K562 (cell line): ENCODE results near the gene CD48. TPM values are rescaled to one million over a fixed set of nuclear protein-coding genes. Genes with fewer than 3 reads are reported as not detected.

Source experiments
- ATAC-seq: fragments of 200-7000 bp; cut with Tn5 transposase; 3 replicates; pipeline ENCODE4 v1.9.1; 2020; ENCODE audit warnings: moderate library complexity
- BruUV-seq: library from RNA; stranded (reverse); fragments of 400-500 nt; replicated peaks from 2 replicates; lab custom pipeline; 2021; lab: Mats Ljungman, UMichigan
- CTCF ChIA-PET: fragments of 300-600 bp; formaldehyde crosslinking; extraction: SDS; loops from one replicate; lab custom pipeline; 2021; ENCODE audit warnings: low intra/inter-chr PET ratio; lab: Yijun Ruan, JAX
- POLR2A ChIA-PET: fragments of 300-600, 350-650 bp; sonication (Branson Sonifier 250); formaldehyde crosslinking; extraction: SDS; loops from one replicate; lab custom pipeline; 2021; ENCODE audit warnings: antibody characterized with exemption, inconsistent platforms; lab: Yijun Ruan, JAX
- DNase-seq, 4 experiments: peaks; one replicate each; pipeline versions ENCODE4 v3.0.0 to v3.0.0-alpha.2; 2011 to 2018; ENCODE audit warnings: low spot score in 3 of 4, mixed read lengths in 3 of 4; ENCODE audit errors: extremely low read depth in 1 of 4
- FAIRE-seq: peaks from 2 replicates; lab custom pipeline; 2011; peaks lifted over from hg19 to GRCh38; lab: Jason Lieb, UNC
- H2AFZ ChIP-seq: 2 replicates; pipeline ENCODE4 v1.6.0; 2011; ENCODE audit warnings: low read depth, low read length, control low read depth, inconsistent platforms
- H3K27ac ChIP-seq: fragments of 200-600 bp; 3 replicates; pipeline ENCODE4 v1.8.0; 2011; ENCODE audit warnings: low read depth, mild to moderate bottlenecking, control low read depth, inconsistent platforms, low read length, moderate library complexity, mixed read lengths; ENCODE audit errors: extremely low read depth
- H3K27me3 ChIP-seq, 2 experiments: fragments of 300-600 bp in 1 of 2; 2 replicates in 1 of 2; 3 replicates in 1 of 2; pipeline versions ENCODE4 v1.6.0 to v1.8.0; 2011; ENCODE audit warnings: inconsistent platforms in 2 of 2, low read length in 2 of 2, mild to moderate bottlenecking in 1 of 2, mixed read lengths in 1 of 2, moderate library complexity in 1 of 2; ENCODE audit not compliant: control insufficient read depth in 2 of 2, insufficient read depth in 2 of 2
- H3K36me3 ChIP-seq: fragments of 300-600 bp; 3 replicates; pipeline ENCODE4 v1.8.0; 2011; ENCODE audit warnings: mild to moderate bottlenecking, low read length, inconsistent platforms; ENCODE audit not compliant: control insufficient read depth, insufficient read depth
- H3K4me1 ChIP-seq, 2 experiments: fragments of 200-600 bp in 1 of 2; replicated peaks in 1 of 2; 2 replicates in 1 of 2; 3 replicates in 1 of 2; pipeline versions ENCODE4 v1.5.1 to v1.8.0; 2011; ENCODE audit warnings: inconsistent platforms in 2 of 2, low read length in 2 of 2, mild to moderate bottlenecking in 1 of 2, mixed read lengths in 1 of 2, moderate library complexity in 1 of 2; ENCODE audit not compliant: control insufficient read depth in 2 of 2, insufficient read depth in 2 of 2
- H3K4me2 ChIP-seq: 2 replicates; pipeline ENCODE4 v1.6.1; 2011; ENCODE audit warnings: low read length, control low read depth, inconsistent platforms, mixed read lengths; ENCODE audit not compliant: insufficient read depth
- H3K4me3 ChIP-seq: fragments of 200-600 bp; sonication (generic), shearing (Covaris generic); 2 replicates; pipeline ENCODE4 v1.5.1; 2016; ENCODE audit warnings: control low read depth, inconsistent platforms
- H3K79me2 ChIP-seq: fragments of 200-600 bp; 3 replicates; pipeline ENCODE4 v1.8.0; 2011; ENCODE audit warnings: low read length, inconsistent platforms; ENCODE audit not compliant: control insufficient read depth, insufficient read depth
- H3K9ac ChIP-seq, 2 experiments: 2 replicates each; pipeline versions ENCODE4 v1.6.0 to v1.6.1; 2011; ENCODE audit warnings: low read depth in 2 of 2, low read length in 2 of 2, control low read depth in 1 of 2, inconsistent platforms in 1 of 2, mild to moderate bottlenecking in 1 of 2, mixed read lengths in 1 of 2; ENCODE audit not compliant: insufficient read depth in 1 of 2
- H3K9me1 ChIP-seq: one replicate; pipeline ENCODE4 v1.6.0; 2011; ENCODE audit warnings: inconsistent platforms, mild to moderate bottlenecking, low read length, moderate library complexity; ENCODE audit not compliant: control insufficient read depth, insufficient read depth
- H3K9me3 ChIP-seq: replicated peaks from 2 replicates; pipeline ENCODE4 v1.5.1; 2011; ENCODE audit warnings: low read depth, low read length, inconsistent platforms; ENCODE audit not compliant: control insufficient read depth, insufficient read depth
- H4K20me1 ChIP-seq: replicated peaks from 2 replicates; pipeline ENCODE4 v1.6.1; 2011; ENCODE audit warnings: low read length, inconsistent platforms, mixed read lengths; ENCODE audit not compliant: control insufficient read depth, insufficient read depth
- BACH1 ChIP-seq: fragments of 200-800 bp; sonication (Bioruptor generic); IDR thresholded peaks from 2 replicates; pipeline ENCODE4 v1.6.1; 2016; ENCODE audit warnings: missing genetic modification characterization, missing compliant biosample characterization
- BRCA1 ChIP-seq, 2 experiments: fragments of 450-650 bp in 1 of 2; sonication (generic) in 1 of 2; formaldehyde crosslinking in 1 of 2; IDR thresholded peaks; 2 replicates each; pipeline versions ENCODE4 v1.5.0 to v1.6.1; 2017 to 2020; ENCODE audit warnings: mild to moderate bottlenecking in 1 of 2, missing genetic modification reagents in 1 of 2
- CC2D1A ChIP-seq: fragments of 450-650 bp; IDR thresholded peaks from 2 replicates; pipeline ENCODE4 v1.6.1; 2017; ENCODE audit warnings: mild to moderate bottlenecking
- GATAD2A ChIP-seq: fragments of 450-650 bp; IDR thresholded peaks from 2 replicates; pipeline ENCODE4 v1.6.1; 2017
- MAZ ChIP-seq, 2 experiments: fragments of 450-650 bp in 1 of 2; sonication (generic) in 1 of 2; formaldehyde crosslinking; IDR thresholded peaks in 1 of 2; conservative IDR thresholded peaks in 1 of 2; 2 replicates each; pipeline versions ENCODE4 v1.4.0 to v1.5.0; 2020; ENCODE audit warnings: mild to moderate bottlenecking in 1 of 2, missing genetic modification reagents in 1 of 2
- MYNN ChIP-seq, 2 experiments: sonication (generic); formaldehyde crosslinking in 1 of 2; IDR thresholded peaks; 2 replicates each; pipeline versions ENCODE4 v1.5.0 to v1.6.1; 2016 to 2020; ENCODE audit warnings: antibody characterized with exemption in 1 of 2, missing genetic modification reagents in 1 of 2
- ZNF121 ChIP-seq: sonication (generic); formaldehyde crosslinking; conservative IDR thresholded peaks from 2 replicates; pipeline ENCODE4 v1.8.0; 2022; ENCODE audit warnings: missing genetic modification reagents
- WGBS: fragments of 100-300 bp; shearing (Covaris generic); methylation state at CpG from one replicate; pipeline ENCODE4 v1.1.6; 2016; ENCODE audit warnings: low coverage, mixed read lengths; ENCODE audit not compliant: insufficient coverage; ENCODE audit errors: missing lambda C conversion rate; 5-methylcytosine and 5-hydroxymethylcytosine counted together
- in situ Hi-C: fragments of 300-500 bp; cut with MboI; formaldehyde crosslinking; loops from 4 replicates; pipeline ENCODE4 v1.15.0; 2018; ENCODE audit warnings: inconsistent platforms, mixed read lengths
- intact Hi-C: fragments of 100-400 bp; cut with micrococcal nuclease; formaldehyde crosslinking; loops from 2 replicates; pipeline ENCODE4 v1.14.2; 2022
- polyA plus RNA-seq, 8 experiments: library from polyadenylated mRNA; depleted of rRNA in 4 of 8; stranded (reverse) in 5 of 8; unstranded in 3 of 8; fragments of >200 nt; fragmentation: Nextera tagmentation in 2 of 8; fragmentation: Illumina TruSeq in 1 of 8; extraction: Ambion mirVana in 2 of 8; extraction: Trizol in 1 of 8; gene quantifications; 2 replicates each; pipeline versions ENCODE4 v1.2.1 to v1.2.3, GENCODE V29; 2011 to 2014; ENCODE audit warnings: inconsistent platforms in 1 of 8, missing spikeins in 1 of 8
- total RNA-seq, 7 experiments: library from RNA; depleted of rRNA in 6 of 7; stranded (reverse); fragments of >200 nt in 6 of 7; fragmentation: Illumina TruSeq in 2 of 7; extraction: Trizol in 2 of 7; gene quantifications; 2 replicates each; pipeline versions ENCODE4 v1.2.1 to v1.2.3, GENCODE V29; 2011 to 2021; ENCODE audit warnings: low replicate concordance in 1 of 7
- TF ChIP-seq, protein P1 (sequence below): sonication (generic); formaldehyde crosslinking; IDR thresholded peaks from 2 replicates; pipeline ENCODE4 v1.4.0; 2020; ENCODE audit warnings: mild to moderate bottlenecking, missing genetic modification reagents
- TF ChIP-seq, protein P2 (sequence below), 2 experiments: fragments of 450-650 bp; IDR thresholded peaks; 2 replicates each; pipeline ENCODE4 v1.6.1; 2018; ENCODE audit warnings: mild to moderate bottlenecking in 2 of 2, low read depth in 1 of 2; ENCODE audit not compliant: partially characterized antibody in 2 of 2

The CD48 gene
- total and polyA plus RNA-seq, 9 of the 15 experiments (the other 6 are each of a cell fraction or from before 2014, with no cell fraction given), result 0.10 to 0.42 (median 0.29) TPM; not detected in 3

DNA sequence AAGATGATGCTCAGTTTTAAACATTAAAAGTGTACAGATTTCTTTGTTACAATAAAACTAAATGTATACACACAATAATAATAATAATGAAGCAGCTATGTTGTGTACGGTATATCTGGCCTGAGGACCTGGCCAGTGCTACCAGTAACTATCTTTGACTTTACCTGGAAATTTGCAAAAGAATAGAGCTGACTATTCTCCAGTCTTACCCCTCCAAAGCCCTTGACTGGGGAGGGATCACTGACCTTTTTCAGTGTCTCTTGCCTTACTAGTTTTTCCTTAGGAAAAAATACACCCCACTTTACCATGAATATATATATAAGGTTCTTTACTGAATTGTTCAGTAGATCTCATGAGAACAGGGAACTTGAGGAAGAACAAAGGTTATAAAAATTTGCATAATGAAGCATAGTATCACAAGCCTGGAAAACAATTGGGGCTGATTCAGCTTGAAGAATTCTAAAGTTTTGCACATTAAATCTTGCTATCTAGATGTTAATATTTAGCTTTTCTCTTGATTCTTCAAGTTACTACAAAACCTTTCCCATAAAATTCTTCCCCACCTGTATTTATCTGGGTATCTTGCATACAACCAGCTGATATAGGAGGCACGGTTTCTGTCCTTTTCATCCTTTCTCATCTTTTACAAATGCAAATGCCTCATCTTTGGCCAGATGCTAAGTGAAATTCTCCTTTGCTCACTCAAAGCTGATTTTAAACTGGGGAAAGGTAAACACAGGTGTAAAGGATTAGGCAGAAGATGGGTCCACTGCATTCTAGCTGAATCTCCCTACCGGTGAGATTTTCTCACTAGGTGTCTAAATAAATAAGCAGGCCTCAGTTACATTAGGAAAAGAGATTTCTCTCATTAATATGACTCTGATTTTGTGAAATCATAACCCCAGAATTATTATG is 39.8 kb downstream of the CD48 start:
- FAIRE-seq (no peak), ATAC-seq (no peak), DNase-seq (no peak)
- WGBS, result 23% methylated on average over 3 of the region's 3 CpGs
- Histone ChIP-seq H4K20me1 (no peaks in the 10 kb centered on the region), H3K9me1 (no peaks in the 10 kb centered on the region), H3K4me1 (peaks cover 4 to 14% of the 10 kb centered on the region in 2 experiments), H3K9me3 (0 out of 2 replicates have a peak, but pooled peaks cover 3% of the 10 kb centered on the region), H3K27me3 (no peaks in the 10 kb centered on the region), H3K4me3 (no peak overlapping the region), H3K79me2 (no peaks in the 10 kb centered on the region), H3K36me3 (no peaks in the 10 kb centered on the region), H3K4me2 (no peak overlapping the region), H3K9ac (no peak overlapping the region), H2AFZ (no peak overlapping the region), H3K27ac (no peak overlapping the region)
- ChIA-PET POLR2A (interaction anchor here (0.7 kb wide), 1 partner anchor 457 kb away, joined by 3 read pairs; no protein-coding TSS in a partner anchor), CTCF (no interaction called here)
- TF ChIP-seq, protein P1, sequence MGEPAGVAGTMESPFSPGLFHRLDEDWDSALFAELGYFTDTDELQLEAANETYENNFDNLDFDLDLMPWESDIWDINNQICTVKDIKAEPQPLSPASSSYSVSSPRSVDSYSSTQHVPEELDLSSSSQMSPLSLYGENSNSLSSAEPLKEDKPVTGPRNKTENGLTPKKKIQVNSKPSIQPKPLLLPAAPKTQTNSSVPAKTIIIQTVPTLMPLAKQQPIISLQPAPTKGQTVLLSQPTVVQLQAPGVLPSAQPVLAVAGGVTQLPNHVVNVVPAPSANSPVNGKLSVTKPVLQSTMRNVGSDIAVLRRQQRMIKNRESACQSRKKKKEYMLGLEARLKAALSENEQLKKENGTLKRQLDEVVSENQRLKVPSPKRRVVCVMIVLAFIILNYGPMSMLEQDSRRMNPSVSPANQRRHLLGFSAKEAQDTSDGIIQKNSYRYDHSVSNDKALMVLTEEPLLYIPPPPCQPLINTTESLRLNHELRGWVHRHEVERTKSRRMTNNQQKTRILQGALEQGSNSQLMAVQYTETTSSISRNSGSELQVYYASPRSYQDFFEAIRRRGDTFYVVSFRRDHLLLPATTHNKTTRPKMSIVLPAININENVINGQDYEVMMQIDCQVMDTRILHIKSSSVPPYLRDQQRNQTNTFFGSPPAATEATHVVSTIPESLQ (CRISPR knock-in tag), result no peak
- TF ChIP-seq GATAD2A, result no peak
- TF ChIP-seq MAZ (CRISPR knock-in tag; conservative IDR thresholded peaks at IDR 0.05 in 1 of 2, IDR thresholded peaks at IDR 0.05 in 1 of 2), result no peak
- no peak for TF ChIP-seq BACH1 (tag)
- TF ChIP-seq CC2D1A, result no peak
- no peak for TF ChIP-seq ZNF121 (CRISPR knock-in tag)
- no peak for TF ChIP-seq MYNN (IDR thresholded peaks at IDR 0.05)
- no peak for TF ChIP-seq MYNN (CRISPR knock-in tag; IDR thresholded peaks at IDR 0.05)
- TF ChIP-seq, protein P2, sequence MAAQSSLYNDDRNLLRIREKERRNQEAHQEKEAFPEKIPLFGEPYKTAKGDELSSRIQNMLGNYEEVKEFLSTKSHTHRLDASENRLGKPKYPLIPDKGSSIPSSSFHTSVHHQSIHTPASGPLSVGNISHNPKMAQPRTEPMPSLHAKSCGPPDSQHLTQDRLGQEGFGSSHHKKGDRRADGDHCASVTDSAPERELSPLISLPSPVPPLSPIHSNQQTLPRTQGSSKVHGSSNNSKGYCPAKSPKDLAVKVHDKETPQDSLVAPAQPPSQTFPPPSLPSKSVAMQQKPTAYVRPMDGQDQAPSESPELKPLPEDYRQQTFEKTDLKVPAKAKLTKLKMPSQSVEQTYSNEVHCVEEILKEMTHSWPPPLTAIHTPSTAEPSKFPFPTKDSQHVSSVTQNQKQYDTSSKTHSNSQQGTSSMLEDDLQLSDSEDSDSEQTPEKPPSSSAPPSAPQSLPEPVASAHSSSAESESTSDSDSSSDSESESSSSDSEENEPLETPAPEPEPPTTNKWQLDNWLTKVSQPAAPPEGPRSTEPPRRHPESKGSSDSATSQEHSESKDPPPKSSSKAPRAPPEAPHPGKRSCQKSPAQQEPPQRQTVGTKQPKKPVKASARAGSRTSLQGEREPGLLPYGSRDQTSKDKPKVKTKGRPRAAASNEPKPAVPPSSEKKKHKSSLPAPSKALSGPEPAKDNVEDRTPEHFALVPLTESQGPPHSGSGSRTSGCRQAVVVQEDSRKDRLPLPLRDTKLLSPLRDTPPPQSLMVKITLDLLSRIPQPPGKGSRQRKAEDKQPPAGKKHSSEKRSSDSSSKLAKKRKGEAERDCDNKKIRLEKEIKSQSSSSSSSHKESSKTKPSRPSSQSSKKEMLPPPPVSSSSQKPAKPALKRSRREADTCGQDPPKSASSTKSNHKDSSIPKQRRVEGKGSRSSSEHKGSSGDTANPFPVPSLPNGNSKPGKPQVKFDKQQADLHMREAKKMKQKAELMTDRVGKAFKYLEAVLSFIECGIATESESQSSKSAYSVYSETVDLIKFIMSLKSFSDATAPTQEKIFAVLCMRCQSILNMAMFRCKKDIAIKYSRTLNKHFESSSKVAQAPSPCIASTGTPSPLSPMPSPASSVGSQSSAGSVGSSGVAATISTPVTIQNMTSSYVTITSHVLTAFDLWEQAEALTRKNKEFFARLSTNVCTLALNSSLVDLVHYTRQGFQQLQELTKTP (IDR thresholded peaks at IDR 0.05; ENCODE audit: low read depth in 1 of 2, partially characterized antibody in 2 of 2), result no peak
- TF ChIP-seq BRCA1 (IDR thresholded peaks at IDR 0.05), result no peak
- no peak for TF ChIP-seq BRCA1 (CRISPR knock-in tag; IDR thresholded peaks at IDR 0.05)
- intact Hi-C loops (no loop called here), in situ Hi-C loops (no loop called here)
- no TSS peak for BruUV-seq
